HG03175 (cell line): ENCODE measurements around the gene SP140L.
"Not testable (repeated sequence)": the region's sequence is repeated elsewhere in the genome, so short reads cannot be mapped to it uniquely, and the experiment has no call there.

ENCODE experiments used
- ATAC-seq: cut with Tn5 transposase; IDR thresholded peaks from one replicate; pipeline ENCODE4 v1.9.1; 2021; ENCODE audit warnings: mild to moderate bottlenecking, moderate library complexity; ENCODE audit not compliant: unreplicated experiment

Gene SP140L

GRCh38 chr2:230323385-230324106 lies 3.4 kb upstream of the SP140L start:
- ATAC-seq, result no peak

DNA sequence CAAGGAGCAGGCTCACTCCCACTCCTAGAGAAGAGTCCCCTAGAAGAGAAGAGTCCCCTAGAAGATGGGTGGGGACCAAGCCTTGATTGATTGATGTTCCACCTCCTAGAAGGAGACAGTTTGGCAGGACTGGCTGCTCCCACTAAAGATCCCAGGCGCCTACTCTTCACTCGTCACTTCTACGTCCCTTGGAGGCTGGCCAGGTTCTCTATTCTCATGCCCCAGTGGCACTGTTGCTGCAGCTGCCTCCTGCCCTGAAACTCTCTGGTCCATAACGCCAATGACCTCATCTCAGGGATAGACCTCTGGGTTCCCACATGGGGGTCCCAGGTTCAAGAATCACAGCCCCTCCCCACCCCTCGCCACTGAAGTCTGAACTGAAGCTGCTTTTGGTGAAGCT lies 2.5 kb upstream of the SP140L start:
- ATAC-seq, result no peak

DNA sequence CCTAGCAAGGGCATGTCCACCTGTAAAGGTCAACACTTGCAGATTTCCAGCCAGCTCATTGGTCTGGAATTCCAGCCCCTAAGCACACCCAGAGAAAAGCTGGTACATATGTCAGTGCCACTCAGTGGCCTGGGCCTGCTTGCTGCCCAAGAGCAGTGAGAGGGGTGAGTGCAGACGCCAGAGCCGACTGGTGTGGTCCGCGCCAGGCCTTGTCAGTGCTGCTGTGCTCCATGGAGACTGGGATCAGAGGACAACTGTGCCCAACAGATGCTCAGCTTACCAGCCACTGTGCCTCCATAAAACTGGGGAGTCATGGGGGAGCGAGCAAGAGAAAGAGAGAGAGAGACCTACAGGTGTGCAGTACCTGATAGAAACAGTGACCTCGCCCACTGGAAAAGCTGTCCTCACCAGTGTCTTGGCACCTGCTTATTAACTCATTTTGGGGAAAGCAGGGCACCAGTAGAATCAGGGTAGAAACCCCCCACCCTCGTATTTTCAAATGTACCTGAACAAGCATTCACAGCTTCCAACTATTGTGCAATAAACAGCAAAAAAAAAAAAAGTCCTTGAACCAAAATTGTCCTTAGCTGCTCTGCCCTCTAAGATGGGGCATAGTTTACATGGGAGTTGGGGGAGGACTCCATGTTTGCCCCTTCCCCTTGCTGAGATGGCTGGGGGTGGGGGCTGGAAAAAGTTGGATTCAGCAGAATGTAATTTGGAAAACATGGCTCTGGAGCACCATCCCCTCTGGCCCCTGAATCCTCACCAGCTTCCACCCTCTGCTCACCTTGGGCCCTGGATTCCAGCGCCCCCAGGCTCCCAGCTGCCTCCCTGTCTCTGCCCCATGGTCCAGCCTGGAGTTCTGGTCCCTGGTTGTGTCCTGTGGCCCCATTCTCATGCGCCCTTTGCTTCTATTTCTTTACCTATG lies 1.4 kb upstream of the SP140L start:
- ATAC-seq, result no peak

GRCh38 chr2:230327418-230328154 lies 593 bp downstream of the SP140L start:
- ATAC-seq, result peak; percentile 71

DNA sequence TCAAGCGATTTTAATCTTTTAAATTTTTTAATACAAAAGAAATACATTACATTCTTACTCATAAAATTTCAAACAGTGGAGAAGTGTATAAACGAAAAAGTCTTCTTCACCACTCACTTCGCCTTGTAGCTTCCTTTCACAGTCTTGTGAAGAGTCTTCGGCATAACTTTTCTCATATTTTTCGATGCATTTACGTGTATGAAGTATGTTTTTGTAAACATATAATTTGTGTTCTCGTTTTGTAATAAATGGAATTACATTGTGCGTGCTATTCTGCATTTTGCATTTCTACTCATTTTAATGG lies 1.1 kb downstream of the SP140L start:
- no peak for ATAC-seq

GRCh38 chr2:230329946-230330605 lies 3.1 kb downstream of the SP140L start:
- ATAC-seq, result no peak

GRCh38 chr2:230330725-230331124 lies 3.7 kb downstream of the SP140L start:
- no peak for ATAC-seq

GRCh38 chr2:230335461-230335863 lies 8.5 kb downstream of the SP140L start:
- ATAC-seq, result no peak

DNA sequence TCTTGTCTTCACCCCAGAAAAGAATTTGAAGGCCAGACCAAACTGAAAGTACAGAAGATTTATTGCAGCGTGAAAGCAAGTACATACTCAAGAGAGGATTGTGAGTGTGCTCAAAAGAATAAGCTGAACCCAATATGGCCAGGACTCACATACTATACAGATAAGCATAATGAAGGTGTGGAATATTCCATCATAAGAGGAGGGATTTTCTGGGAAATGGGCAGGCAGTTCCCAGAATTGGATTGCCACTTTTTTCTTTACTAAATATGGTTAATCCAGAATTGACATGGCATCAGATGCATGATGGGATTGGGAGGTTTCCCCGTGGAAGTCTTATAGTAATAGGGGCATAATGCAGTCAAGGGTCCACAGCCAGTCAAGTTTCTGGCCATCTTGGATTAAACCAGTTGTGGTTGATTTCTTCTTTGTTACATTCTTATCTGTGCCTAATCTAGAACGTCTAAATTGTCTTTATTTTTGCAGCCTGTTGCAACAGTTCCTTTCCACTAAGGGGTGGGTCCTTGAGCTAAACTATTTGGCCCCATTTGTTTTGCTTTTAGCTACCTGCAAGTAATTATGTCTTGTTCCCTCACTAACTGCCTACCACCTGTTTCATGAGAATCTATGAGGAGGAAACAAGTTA lies 9.0 kb downstream of the SP140L start:
- no peak for ATAC-seq

DNA sequence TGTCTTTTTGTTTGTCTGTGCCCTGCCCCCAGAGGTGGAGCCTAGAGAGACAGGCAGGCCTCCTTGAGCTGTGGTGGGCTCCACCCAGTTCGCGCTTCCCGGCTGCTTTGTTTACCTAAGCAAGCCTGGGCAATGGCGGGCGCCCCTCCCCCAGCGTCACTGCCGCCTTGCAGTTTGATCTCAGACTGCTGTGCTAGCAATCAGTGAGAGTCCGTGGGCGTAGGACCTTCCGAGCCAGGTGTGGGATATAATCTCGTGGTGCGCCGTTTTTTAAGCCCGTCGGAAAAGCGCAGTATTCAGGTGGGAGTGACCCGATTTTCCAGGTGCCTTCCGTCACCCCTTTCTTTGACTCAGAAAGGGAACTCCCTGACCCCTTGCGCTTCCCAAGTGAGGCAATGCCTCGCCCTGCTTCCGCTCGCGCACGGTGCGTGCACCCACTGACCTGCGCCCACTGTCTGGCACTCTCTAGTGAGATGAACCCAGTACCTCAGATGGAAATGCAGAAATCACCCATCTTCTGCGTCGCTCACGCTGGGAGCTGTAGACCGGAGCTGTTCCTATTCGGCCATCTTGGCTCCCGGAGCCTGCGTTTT lies 15.0 kb downstream of the SP140L start:
- not testable (repeated sequence) for ATAC-seq

- not testable (repeated sequence) for ATAC-seq
Observed at GRCh38 chr2:230343041-230343624, 16.1 kb downstream of the SP140L start.

DNA sequence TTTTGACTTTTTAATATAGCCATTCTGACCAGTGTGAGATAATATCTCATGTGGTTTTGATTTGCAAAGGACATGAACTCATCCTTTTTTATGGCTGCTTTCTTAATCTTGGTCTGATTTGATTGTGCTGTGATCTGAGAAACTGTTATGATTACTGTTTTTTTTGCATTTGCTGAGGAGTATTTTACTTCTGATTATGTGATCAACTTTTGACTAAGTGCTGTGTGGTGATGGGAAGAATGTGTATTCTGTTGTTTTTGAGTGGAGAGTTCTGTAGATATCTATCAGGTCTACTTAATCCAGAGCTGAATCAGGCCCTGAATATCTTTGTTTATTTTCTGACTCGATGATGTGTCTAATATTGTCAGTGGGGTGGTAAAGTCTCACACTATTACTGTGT lies 16.8 kb downstream of the SP140L start:
- no peak for ATAC-seq

- ATAC-seq, result no peak
Observed at GRCh38 chr2:230346465-230346864, 19.5 kb downstream of the SP140L start.

DNA sequence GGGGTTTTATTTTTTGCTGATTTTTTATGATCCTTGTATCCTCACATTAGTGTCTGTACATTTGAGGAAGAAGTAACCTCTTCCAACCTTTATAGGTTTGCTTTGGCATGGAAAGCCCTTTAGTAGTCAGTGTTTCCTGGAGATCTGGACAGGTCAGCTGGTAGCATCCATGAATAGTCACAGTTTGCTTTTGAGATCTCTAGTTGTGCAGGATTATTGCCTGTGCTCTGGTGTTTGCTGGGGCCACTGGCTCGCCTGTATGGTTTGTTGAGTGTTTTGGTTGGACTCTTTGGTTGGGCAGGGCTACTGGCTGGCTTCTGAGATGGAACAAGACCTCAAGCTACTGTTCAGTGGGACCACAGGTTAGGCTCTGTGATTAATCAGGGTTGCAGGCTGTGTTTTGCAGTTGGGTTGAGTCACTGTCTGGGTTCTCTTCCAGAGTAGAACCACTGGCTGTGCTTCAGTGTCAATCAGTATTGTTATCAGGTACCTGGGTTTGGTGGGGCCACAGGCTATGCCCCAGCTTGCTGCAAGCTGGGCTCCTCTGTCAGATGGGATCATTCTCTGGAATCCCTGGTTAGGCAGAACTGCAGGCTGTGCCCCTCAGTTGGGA lies 20.0 kb downstream of the SP140L start:
- no peak for ATAC-seq

- peak; percentile 67 for ATAC-seq
Observed at GRCh38 chr2:230347659-230348305, 20.8 kb downstream of the SP140L start.

GRCh38 chr2:230348787-230349186 lies 21.8 kb downstream of the SP140L start:
- ATAC-seq, result no peak

DNA sequence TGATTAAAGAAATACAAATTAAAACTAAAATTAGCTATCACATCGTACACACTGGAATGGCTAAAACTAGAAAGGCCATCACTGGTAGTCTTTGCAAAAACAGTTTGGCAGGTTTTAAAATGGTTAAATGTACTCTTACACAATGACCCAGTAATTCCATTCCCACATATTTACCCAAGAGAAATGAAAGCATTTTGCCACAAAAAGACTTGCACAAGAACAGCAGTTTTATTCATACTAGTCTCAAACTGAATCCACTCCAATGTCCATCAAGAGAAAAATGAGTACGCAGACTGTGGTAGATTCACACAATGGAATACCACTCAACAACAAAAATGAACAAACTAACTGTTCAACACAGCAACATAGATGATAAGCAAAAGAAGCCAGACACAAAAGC lies 29.1 kb downstream of the SP140L start:
- ATAC-seq, result no peak

DNA sequence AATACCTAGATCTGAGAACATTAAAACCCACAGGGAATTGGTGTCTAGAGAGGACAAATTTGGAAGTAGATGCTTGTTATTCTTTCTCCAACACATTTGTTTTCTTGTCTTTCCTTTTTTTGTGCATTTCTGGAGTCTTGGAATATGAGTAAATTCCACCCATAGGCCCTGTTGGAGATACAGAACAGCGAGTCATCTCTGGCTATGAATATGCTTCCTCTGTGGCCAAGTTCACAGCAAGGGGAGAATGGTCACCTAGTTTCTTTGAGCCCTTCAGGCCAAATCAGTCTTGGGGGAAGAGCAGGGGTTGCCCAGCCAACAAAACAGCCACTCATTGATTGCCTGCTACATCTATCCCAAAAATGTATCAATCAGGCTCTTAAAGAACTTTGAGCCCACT lies 31.3 kb downstream of the SP140L start:
- ATAC-seq, result no peak

DNA sequence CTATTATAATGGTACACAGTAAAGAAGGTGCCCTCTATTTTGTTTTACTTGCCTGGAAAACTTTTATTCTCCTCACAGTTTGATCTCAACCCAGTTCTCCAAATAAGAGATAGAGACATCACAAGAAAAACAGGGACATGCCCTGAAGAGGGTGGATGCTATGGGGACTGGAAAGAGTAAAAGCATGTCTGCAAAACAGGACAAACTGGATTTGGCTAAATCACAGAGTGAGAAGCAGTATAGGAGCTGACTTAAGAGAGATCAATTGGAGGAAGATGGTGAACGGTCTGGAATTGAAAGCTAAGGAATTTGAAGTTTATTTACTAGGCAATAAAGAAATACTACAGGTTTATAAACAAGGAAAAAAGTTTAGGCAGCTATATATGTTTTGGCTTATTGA lies 33.0 kb downstream of the SP140L start:
- no peak for ATAC-seq
